Measurements from ENCODE around the gene FAM180B.

- TF ChIP-seq, protein P1, sequence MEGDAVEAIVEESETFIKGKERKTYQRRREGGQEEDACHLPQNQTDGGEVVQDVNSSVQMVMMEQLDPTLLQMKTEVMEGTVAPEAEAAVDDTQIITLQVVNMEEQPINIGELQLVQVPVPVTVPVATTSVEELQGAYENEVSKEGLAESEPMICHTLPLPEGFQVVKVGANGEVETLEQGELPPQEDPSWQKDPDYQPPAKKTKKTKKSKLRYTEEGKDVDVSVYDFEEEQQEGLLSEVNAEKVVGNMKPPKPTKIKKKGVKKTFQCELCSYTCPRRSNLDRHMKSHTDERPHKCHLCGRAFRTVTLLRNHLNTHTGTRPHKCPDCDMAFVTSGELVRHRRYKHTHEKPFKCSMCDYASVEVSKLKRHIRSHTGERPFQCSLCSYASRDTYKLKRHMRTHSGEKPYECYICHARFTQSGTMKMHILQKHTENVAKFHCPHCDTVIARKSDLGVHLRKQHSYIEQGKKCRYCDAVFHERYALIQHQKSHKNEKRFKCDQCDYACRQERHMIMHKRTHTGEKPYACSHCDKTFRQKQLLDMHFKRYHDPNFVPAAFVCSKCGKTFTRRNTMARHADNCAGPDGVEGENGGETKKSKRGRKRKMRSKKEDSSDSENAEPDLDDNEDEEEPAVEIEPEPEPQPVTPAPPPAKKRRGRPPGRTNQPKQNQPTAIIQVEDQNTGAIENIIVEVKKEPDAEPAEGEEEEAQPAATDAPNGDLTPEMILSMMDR (IDR thresholded peaks at IDR 0.05) = no peak
- no peak for TF ChIP-seq CREB1 (CRISPR knock-in tag; IDR thresholded peaks at IDR 0.05)
- TF ChIP-seq ZNF416 (CRISPR knock-in tag; IDR thresholded peaks at IDR 0.05) = no peak
- no peak for TF ChIP-seq ETV6 (CRISPR knock-in tag; IDR thresholded peaks at IDR 0.05)
- peak; percentile 94 for TF ChIP-seq MAX (CRISPR knock-in tag; IDR thresholded peaks at IDR 0.05)
- no peak for TF ChIP-seq JAZF1 (CRISPR knock-in tag; IDR thresholded peaks at IDR 0.05)
- no peak for TF ChIP-seq ZNF121 (CRISPR knock-in tag; IDR thresholded peaks at IDR 0.05)
- no peak for TF ChIP-seq FOXK1 (CRISPR knock-in tag; IDR thresholded peaks at IDR 0.05)
- TF ChIP-seq, protein P2, sequence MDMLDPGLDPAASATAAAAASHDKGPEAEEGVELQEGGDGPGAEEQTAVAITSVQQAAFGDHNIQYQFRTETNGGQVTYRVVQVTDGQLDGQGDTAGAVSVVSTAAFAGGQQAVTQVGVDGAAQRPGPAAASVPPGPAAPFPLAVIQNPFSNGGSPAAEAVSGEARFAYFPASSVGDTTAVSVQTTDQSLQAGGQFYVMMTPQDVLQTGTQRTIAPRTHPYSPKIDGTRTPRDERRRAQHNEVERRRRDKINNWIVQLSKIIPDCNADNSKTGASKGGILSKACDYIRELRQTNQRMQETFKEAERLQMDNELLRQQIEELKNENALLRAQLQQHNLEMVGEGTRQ (CRISPR knock-in tag; IDR thresholded peaks at IDR 0.05) = no peak; the same call in 1 of the 2 replicates
These were observed 3.7 kb downstream of the FAM180B start for GRCh38 chr11:47589977-47590861.

All from WTC11 (cell line).